ENCODE results near the gene MEF2A.

GRCh38 chr15:99749386-99749785, 183.6 kb downstream of the MEF2A start:
- no peak for TF ChIP-seq JUND (IDR thresholded peaks at IDR 0.05)
- TF ChIP-seq EZH2 (IDR thresholded peaks at IDR 0.05), result no peak
- no peak for TF ChIP-seq ZBTB33 (IDR thresholded peaks at IDR 0.05; ENCODE audit: extremely low read depth, insufficient replicate concordance, low read length)
- TF ChIP-seq, protein P1, sequence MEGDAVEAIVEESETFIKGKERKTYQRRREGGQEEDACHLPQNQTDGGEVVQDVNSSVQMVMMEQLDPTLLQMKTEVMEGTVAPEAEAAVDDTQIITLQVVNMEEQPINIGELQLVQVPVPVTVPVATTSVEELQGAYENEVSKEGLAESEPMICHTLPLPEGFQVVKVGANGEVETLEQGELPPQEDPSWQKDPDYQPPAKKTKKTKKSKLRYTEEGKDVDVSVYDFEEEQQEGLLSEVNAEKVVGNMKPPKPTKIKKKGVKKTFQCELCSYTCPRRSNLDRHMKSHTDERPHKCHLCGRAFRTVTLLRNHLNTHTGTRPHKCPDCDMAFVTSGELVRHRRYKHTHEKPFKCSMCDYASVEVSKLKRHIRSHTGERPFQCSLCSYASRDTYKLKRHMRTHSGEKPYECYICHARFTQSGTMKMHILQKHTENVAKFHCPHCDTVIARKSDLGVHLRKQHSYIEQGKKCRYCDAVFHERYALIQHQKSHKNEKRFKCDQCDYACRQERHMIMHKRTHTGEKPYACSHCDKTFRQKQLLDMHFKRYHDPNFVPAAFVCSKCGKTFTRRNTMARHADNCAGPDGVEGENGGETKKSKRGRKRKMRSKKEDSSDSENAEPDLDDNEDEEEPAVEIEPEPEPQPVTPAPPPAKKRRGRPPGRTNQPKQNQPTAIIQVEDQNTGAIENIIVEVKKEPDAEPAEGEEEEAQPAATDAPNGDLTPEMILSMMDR (IDR thresholded peaks at IDR 0.05 in 2 of 3, conservative IDR thresholded peaks at IDR 0.05 in 1 of 3; ENCODE audit: borderline replicate concordance in 1 of 3, insufficient read depth in 1 of 3, low read depth in 2 of 3, low read length in 2 of 3), result no peak
- TF ChIP-seq POLR2AphosphoS5 (IDR thresholded peaks at IDR 0.05; ENCODE audit: low read depth, low read length), result no peak
- TF ChIP-seq POLR2A (IDR thresholded peaks at IDR 0.05; ENCODE audit: borderline replicate concordance, extremely low read depth, insufficient read depth, insufficient read length), result no peak
- TF ChIP-seq, protein P2, sequence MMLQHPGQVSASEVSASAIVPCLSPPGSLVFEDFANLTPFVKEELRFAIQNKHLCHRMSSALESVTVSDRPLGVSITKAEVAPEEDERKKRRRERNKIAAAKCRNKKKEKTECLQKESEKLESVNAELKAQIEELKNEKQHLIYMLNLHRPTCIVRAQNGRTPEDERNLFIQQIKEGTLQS (IDR thresholded peaks at IDR 0.05), result no peak
- no peak for TF ChIP-seq SP1 (IDR thresholded peaks at IDR 0.05; ENCODE audit: low read depth)
- TF ChIP-seq, protein P3, sequence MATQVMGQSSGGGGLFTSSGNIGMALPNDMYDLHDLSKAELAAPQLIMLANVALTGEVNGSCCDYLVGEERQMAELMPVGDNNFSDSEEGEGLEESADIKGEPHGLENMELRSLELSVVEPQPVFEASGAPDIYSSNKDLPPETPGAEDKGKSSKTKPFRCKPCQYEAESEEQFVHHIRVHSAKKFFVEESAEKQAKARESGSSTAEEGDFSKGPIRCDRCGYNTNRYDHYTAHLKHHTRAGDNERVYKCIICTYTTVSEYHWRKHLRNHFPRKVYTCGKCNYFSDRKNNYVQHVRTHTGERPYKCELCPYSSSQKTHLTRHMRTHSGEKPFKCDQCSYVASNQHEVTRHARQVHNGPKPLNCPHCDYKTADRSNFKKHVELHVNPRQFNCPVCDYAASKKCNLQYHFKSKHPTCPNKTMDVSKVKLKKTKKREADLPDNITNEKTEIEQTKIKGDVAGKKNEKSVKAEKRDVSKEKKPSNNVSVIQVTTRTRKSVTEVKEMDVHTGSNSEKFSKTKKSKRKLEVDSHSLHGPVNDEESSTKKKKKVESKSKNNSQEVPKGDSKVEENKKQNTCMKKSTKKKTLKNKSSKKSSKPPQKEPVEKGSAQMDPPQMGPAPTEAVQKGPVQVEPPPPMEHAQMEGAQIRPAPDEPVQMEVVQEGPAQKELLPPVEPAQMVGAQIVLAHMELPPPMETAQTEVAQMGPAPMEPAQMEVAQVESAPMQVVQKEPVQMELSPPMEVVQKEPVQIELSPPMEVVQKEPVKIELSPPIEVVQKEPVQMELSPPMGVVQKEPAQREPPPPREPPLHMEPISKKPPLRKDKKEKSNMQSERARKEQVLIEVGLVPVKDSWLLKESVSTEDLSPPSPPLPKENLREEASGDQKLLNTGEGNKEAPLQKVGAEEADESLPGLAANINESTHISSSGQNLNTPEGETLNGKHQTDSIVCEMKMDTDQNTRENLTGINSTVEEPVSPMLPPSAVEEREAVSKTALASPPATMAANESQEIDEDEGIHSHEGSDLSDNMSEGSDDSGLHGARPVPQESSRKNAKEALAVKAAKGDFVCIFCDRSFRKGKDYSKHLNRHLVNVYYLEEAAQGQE (IDR thresholded peaks at IDR 0.05; ENCODE audit: low read depth), result no peak
